Fibroblast of skin of left biceps (primary cell): ENCODE data around the gene STEAP1B.
"Not testable (repeated sequence)": the region's sequence is repeated elsewhere in the genome, so short reads cannot be mapped to it uniquely, and the experiment has no call there.

Experiments used
- DNase-seq, 2 experiments: peaks; one replicate each; pipeline ENCODE4 v3.0.0-alpha.2; 2013; ENCODE audit warnings: low read depth in 2 of 2

Gene STEAP1B

GRCh38 chr7:22454446-22454845 is 45.5 kb downstream of the STEAP1B start:
- DNase-seq: no peak

- DNase-seq: no peak
Measured at GRCh38 chr7:22452960-22453558, 46.9 kb downstream of the STEAP1B start.

GRCh38 chr7:22452142-22452959 is 47.6 kb downstream of the STEAP1B start:
- no peak for DNase-seq

- DNase-seq: not testable (repeated sequence)
Measured at GRCh38 chr7:22450013-22450412, 50.0 kb downstream of the STEAP1B start.

GRCh38 chr7:22447762-22448161 is 52.2 kb downstream of the STEAP1B start:
- no peak for DNase-seq

- no peak for DNase-seq
Measured at GRCh38 chr7:22447008-22447407, 53.0 kb downstream of the STEAP1B start.

GRCh38 chr7:22445853-22446252 is 54.1 kb downstream of the STEAP1B start:
- DNase-seq: no peak

GRCh38 chr7:22445140-22445743 is 54.7 kb downstream of the STEAP1B start:
- no peak for DNase-seq

GRCh38 chr7:22444181-22444971 is 55.6 kb downstream of the STEAP1B start:
- DNase-seq: no peak

GRCh38 chr7:22443370-22444180 is 56.4 kb downstream of the STEAP1B start:
- DNase-seq: no peak

- no peak for DNase-seq
Measured at GRCh38 chr7:22442882-22443369, 57.1 kb downstream of the STEAP1B start.

GRCh38 chr7:22442187-22442881 is 57.7 kb downstream of the STEAP1B start:
- DNase-seq: no peak

GRCh38 chr7:22441157-22441556 is 58.8 kb downstream of the STEAP1B start:
- DNase-seq: no peak

- no peak for DNase-seq
Measured at GRCh38 chr7:22438994-22439393, 61.0 kb downstream of the STEAP1B start.

- not testable (repeated sequence) for DNase-seq
Measured at GRCh38 chr7:22436552-22436951, 63.4 kb downstream of the STEAP1B start.

- no peak for DNase-seq
Measured at GRCh38 chr7:22435720-22436119, 64.3 kb downstream of the STEAP1B start.

- DNase-seq: no peak
Measured at GRCh38 chr7:22435105-22435504, 64.9 kb downstream of the STEAP1B start.

GRCh38 chr7:22433710-22434460 is 66.1 kb downstream of the STEAP1B start:
- DNase-seq: no peak

- DNase-seq: not testable (repeated sequence)
Measured at GRCh38 chr7:22433165-22433700, 66.8 kb downstream of the STEAP1B start.
